ENCODE data around the gene KIF16B. TPM values are rescaled to one million over a fixed set of nuclear protein-coding genes. Genes with fewer than 3 reads are reported as not detected.

KIF16B gene
- total RNA-seq, 8 experiments from 2014 or later = 4.5 to 11.7 (median 7.8) TPM

DNA sequence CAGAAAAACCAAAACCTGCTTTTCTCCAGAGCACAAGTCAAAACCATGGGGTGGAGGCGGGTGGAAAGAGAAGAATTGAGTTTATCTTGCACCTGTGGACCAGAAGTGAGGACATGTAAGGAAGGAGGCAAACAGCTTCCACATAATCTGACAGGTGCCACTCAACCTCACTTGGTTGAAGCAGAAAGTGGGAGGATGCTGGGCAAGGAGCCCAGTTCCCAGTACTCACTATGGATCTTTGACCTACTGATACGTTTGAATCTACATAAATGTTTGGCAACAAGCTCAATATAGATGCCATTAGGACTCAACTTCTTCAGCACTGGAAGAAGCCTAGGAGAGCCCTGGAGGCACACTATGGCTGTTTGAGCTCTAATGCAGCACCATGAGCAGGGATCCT lies 285.5 kb downstream of the KIF16B start:
- H3K27ac ChIP-seq = no peak overlapping the region
- H3K4me3 ChIP-seq = no peak overlapping the region
- in situ Hi-C loops (cut with MboI; ENCODE audit: low pct_unique_long_range_greater_than_20kb in 2 of 9, low sequenced_read_pairs in 9 of 9, unreplicated experiment in 9 of 9) = no loop called here
- WGBS, 10 experiments = 14 to 90% (median 60%) methylated on average over 1 to 2 of the region's 2 CpGs; no CpG with 5 or more reads in 4 of the 10 experiments
- H3K4me1 ChIP-seq (replicated peaks in 1 of 2) = no peaks in the 10 kb centered on the region
- no peak for ATAC-seq (replicated peaks in 6 of 8)

DNA sequence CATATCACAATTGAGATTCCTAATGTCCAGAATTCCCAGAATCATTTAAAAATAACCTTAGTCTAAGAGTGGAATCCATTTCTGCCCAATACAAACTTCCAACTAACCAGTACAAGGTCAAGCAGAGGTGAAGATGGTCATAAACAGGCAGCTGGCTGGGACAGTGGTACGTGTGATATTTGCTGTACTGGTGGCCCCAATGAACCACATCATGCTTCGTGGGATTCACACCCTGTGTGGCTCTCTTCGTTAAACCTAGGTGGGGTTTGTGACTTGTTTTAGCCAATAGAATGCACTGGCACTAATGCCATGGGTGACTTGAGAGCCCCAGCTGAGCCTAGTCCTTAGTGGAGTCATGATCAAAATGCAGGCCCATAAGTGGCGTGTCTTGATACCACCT lies 286.6 kb downstream of the KIF16B start:
- in situ Hi-C loops (cut with MboI; ENCODE audit: low pct_unique_long_range_greater_than_20kb in 2 of 9, low sequenced_read_pairs in 9 of 9, unreplicated experiment in 9 of 9) = no loop called here
- WGBS, 10 experiments = 29 to 100% (median 80%) methylated on average over 1 to 4 of the region's 4 CpGs; no CpG with 5 or more reads in 1 of the 10 experiments
- no peaks in the 10 kb centered on the region for H3K4me1 ChIP-seq (replicated peaks in 1 of 2)
- no peak for ATAC-seq (replicated peaks in 6 of 8)
- H3K4me3 ChIP-seq = no peak overlapping the region
- H3K27ac ChIP-seq = no peak overlapping the region

DNA sequence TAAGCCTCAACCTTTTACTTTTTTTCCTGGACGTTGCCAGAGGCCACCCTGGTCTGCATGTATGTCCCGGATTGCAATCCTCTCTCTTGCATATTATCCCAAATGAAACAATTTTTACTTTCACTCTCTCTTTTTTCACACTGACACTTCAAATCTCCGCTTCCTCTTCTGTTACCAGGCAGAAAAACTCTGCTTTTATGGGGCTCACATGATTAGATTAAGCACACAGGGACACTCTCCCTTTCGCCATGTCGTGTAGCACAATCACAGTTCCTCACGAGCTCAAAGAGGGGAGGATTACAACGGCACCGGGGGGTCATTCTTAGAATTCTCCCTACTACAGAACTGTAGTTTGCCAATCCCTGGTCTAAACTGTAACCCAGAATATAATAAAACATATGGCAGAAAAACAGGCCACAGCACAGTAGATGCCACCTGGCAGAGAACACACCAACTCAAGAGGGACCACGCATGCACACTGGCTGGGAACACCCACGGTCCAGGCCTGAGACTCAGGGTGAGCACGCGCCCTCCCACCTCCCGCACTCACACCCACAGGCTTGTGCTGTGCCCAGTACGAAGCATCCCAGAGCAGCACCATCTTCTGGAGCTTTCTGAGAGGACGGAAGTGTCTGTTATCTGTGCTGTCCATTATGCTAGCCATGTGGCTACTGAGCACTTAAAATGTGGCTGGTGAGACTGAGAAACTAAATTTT lies 288.7 kb downstream of the KIF16B start:
- in situ Hi-C loops (cut with MboI; ENCODE audit: low pct_unique_long_range_greater_than_20kb in 2 of 9, low sequenced_read_pairs in 9 of 9, unreplicated experiment in 9 of 9) = no loop called here
- no peak for ATAC-seq (replicated peaks in 6 of 8)
- Histone ChIP-seq H3K4me3 (no peak overlapping the region), H3K4me1 (replicated peaks in 1 of 2) (no peaks in the 10 kb centered on the region), H3K27ac (no peak overlapping the region)
- WGBS, 10 experiments = 79 to 100% (median 85%) methylated on average over 1 to 13 of the region's 15 CpGs; no CpG with 5 or more reads in 1 of the 10 experiments

DNA sequence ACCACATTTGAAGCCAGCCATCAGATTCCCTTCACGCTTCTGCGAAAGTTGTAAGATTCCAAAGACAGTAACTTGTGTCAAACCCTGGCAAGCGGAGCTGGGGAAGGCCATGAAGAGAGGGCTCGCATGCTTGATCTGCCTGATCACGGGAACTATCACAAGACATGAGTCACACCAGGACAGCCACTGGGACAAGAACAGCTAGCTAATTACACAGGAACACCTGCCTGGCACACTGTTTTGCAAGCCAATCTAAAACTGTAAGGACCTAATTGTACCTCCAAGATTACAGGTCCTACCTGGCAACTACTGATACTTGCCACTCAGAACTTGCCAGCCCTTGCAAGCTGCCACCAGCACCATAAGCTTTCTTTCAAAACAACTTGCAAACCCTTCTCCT lies 289.3 kb downstream of the KIF16B start:
- 77 to 100% (median 92%) methylated on average over 1 to 3 of the region's 5 CpGs; no CpG with 5 or more reads in 6 of the 10 experiments for WGBS, 10 experiments
- ATAC-seq (replicated peaks in 6 of 8) = no peak

DNA sequence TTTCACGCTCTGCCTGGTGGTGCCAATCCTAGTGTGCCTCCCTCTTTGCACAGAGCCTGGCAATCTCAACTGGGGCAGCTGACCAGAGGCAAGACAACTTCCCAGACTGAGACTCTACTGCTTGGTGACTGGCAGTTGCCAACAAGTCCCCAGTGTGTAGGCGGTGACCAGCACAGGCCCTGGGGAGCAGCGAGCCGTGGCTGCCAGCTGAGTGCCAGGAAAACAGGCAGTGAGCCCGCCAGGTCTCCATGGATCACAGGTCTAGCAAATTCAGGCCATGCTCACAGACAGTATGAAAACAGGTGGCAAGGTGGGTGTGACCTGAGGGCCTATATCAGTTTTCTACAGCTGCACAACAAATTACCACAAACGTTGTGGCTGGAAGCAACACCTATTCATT lies 289.9 kb downstream of the KIF16B start:
- H3K4me1 ChIP-seq (replicated peaks in 1 of 2) = no peaks in the 10 kb centered on the region
- 95 to 100% methylated on average over 1 to 3 of the region's 6 CpGs; no CpG with 5 or more reads in 8 of the 10 experiments for WGBS, 10 experiments
- no peak overlapping the region for H3K27ac ChIP-seq
- no peak for ATAC-seq (replicated peaks in 6 of 8)
- H3K4me3 ChIP-seq = no peak overlapping the region
- in situ Hi-C loops (cut with MboI; ENCODE audit: low pct_unique_long_range_greater_than_20kb in 2 of 9, low sequenced_read_pairs in 9 of 9, unreplicated experiment in 9 of 9) = no loop called here

More for the DNA sequence above, 289.3 kb downstream of the KIF16B start:
- no peak overlapping the region for H3K27ac ChIP-seq
- no peak overlapping the region for H3K4me3 ChIP-seq
- H3K4me1 ChIP-seq (replicated peaks in 1 of 2) = no peaks in the 10 kb centered on the region
- in situ Hi-C loops (cut with MboI; ENCODE audit: low pct_unique_long_range_greater_than_20kb in 2 of 9, low sequenced_read_pairs in 9 of 9, unreplicated experiment in 9 of 9) = no loop called here

DNA sequence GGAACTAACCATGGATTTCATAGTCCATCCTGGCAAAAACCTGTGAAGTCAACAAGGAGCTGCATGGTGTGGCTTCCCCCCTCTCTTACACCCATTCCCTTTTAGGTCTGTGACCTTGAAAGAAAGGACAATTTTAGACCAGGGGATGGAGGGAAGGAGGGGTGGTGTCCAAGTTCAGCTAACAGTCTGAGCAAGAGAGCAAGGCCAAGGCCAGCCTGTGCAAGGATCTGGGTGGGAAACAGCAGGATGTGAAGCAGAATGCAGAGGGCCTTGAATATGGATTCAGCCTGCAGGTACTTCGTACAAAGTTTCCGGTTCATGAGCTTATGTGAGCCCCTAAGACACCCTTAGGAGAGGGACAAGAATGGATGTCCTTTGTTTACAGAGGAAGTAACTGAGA lies 293.0 kb downstream of the KIF16B start:
- 83 to 100% (median 100%) methylated on average over 2 of the region's 2 CpGs; no CpG with 5 or more reads in 6 of the 10 experiments for WGBS, 10 experiments
- in situ Hi-C loops (cut with MboI; ENCODE audit: low pct_unique_long_range_greater_than_20kb in 2 of 9, low sequenced_read_pairs in 9 of 9, unreplicated experiment in 9 of 9) = no loop called here
- ATAC-seq (replicated peaks in 6 of 8) = no peak

DNA sequence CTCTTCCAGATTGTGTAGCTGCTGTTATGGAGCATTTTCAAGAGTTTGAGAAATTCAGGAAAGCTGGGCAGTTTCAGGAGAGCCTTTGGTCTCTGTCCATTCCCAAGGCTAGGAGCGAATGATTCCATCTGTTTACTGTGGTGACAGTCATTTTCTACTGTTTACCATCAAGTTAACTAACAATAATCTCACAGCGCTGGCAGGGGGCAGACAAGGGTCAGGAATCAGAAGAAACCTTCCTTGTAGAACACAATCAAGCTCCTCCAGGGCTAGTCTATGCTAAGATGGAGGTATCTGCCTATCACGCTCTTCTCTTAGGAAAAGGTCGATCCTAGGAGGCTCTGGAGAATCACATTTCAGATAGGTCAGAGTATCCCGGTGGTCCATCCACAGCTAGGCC lies 293.9 kb downstream of the KIF16B start:
- in situ Hi-C loops (cut with MboI; ENCODE audit: low pct_unique_long_range_greater_than_20kb in 2 of 9, low sequenced_read_pairs in 9 of 9, unreplicated experiment in 9 of 9) = no loop called here
- 68 to 100% (median 92%) methylated on average over 1 to 4 of the region's 5 CpGs; no CpG with 5 or more reads in 3 of the 10 experiments for WGBS, 10 experiments
- Histone ChIP-seq H3K4me1 (replicated peaks in 1 of 2) (no peaks in the 10 kb centered on the region), H3K4me3 (no peak overlapping the region), H3K27ac (no peak overlapping the region)
- ATAC-seq (replicated peaks in 6 of 8) = no peak

More for the DNA sequence above, 293.0 kb downstream of the KIF16B start:
- no peak overlapping the region for H3K27ac ChIP-seq
- no peaks in the 10 kb centered on the region for H3K4me1 ChIP-seq (replicated peaks in 1 of 2)
- H3K4me3 ChIP-seq = no peak overlapping the region

DNA sequence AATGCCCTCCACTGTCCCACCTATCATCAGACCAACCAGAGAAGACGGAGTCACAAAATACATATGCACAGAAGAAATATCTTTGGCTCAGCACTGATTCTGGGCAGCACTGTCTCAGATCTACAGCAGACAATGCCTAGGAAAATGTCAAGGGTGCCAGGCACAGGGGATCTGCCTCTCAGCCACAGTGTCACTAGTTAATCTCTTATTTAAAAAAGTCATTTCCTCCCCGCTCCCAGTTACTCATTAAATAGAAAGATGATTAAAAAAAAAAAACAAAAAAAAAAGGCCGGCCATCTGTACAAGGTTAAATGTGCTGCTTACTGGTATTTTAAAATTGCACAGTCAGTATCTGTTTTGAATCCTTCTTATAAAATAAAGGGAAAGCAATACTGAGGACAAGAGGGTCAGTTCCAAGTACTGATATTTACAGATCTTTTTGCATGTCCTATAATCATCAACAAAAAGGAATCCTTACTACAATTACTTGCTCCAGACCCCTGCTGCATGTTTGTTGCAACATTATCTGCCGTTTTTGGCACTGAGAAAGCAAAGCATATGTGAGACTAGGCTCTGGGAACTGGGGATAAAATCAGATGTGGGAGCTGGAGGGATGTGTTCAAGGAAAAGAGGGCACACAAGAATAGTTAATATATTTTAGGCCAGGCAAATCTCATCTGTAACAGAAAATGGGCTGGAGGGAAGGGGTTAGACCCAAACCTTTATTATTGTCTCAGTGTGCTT lies 299.3 kb downstream of the KIF16B start:
- Histone ChIP-seq H3K4me1 (replicated peaks in 1 of 2) (peaks cover 0 to 15% of the 10 kb centered on the region in 2 donors), H3K27ac (no peak overlapping the region), H3K4me3 (no peak overlapping the region)
- ATAC-seq (replicated peaks in 6 of 8) = no peak
- 20 to 86% (median 78%) methylated on average over 1 to 4 of the region's 4 CpGs; no CpG with 5 or more reads in 2 of the 10 experiments for WGBS, 10 experiments
- in situ Hi-C loops (cut with MboI; ENCODE audit: low pct_unique_long_range_greater_than_20kb in 2 of 9, low sequenced_read_pairs in 9 of 9, unreplicated experiment in 9 of 9) = no loop called here

DNA sequence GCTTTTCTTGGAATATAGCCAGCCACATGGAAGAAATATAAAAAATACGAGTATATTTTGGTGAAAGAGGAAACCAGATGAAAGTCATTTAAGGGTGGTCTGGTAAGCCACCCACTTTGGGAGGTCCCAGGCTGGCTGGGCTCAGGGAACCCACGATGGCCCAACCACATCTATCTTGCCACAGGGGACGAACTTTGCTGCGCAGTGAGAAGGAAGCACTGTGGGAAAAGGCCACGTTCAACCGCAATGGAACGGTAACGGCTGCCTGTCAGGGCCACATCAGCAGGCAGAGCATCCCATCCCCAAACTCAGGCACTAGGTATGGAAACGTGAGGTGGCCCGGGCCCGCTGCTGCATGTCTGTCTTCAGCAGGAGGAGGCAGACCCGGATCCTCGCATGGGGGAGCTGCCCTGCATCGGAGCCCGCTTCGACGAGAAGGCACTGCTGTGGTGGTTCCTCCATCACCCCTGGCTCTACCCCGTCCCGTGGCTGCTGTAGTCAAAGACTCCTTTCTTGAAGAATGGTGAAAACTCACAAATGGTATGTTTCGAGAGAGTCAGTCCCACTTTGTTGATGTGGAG lies 300.4 kb downstream of the KIF16B start:
- in situ Hi-C loops (cut with MboI; ENCODE audit: low pct_unique_long_range_greater_than_20kb in 2 of 9, low sequenced_read_pairs in 9 of 9, unreplicated experiment in 9 of 9) = no loop called here
- no peak for ATAC-seq (replicated peaks in 6 of 8)
- WGBS, 10 experiments = 45 to 100% (median 86%) methylated on average over 1 to 10 of the region's 20 CpGs
- no peak overlapping the region for H3K27ac ChIP-seq
- H3K4me3 ChIP-seq = no peak overlapping the region
- peaks cover 0 to 15% of the 10 kb centered on the region in 2 donors for H3K4me1 ChIP-seq (replicated peaks in 1 of 2)

DNA sequence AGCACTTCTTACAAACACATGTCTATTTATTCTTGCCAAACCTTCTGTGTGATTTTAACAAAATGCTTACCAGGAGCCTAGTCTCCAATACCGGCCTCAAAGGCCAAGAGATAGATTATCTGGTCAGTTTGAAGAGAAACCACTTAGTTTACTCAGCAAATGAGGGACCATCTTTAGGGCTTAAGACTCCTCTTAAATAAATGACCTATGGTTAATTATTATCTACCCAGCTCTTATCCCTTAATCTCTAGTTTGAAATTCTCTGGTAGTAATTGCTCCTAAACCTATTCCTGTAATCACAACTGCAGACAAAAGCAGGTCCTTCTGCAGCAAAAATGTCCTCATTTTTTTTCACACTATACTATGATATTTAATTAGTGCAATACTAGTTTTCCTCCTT lies 301.8 kb downstream of the KIF16B start:
- peaks cover 0 to 15% of the 10 kb centered on the region in 2 donors for H3K4me1 ChIP-seq (replicated peaks in 1 of 2)
- in situ Hi-C loops (cut with MboI; ENCODE audit: low pct_unique_long_range_greater_than_20kb in 2 of 9, low sequenced_read_pairs in 9 of 9, unreplicated experiment in 9 of 9) = no loop called here
- no peak overlapping the region for H3K4me3 ChIP-seq
- no peak overlapping the region for H3K27ac ChIP-seq
- no peak for ATAC-seq (replicated peaks in 6 of 8)
- 0 to 60% (median 45%) methylated on average over 1 of the region's 1 CpG; no CpG with 5 or more reads in 5 of the 10 experiments for WGBS, 10 experiments

DNA sequence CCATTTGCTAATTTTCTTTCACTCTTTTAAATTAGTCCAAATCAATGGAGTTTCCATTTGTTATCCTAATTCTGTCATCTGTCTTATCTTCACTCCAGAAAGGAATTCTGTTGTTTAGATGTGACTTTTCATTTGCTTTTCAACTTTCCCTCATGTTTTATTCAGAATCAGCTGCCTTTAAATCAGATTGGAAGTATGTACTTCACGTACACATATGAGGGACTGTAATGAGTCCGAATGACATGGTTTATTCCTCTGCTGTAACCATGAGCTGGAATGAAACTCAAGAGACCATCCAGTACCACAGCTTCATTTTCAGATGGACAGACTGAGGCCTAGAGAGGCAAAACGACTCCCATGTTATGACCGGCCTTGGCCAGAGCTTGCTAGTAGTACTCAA lies 302.3 kb downstream of the KIF16B start:
- Histone ChIP-seq H3K4me3 (no peak overlapping the region), H3K4me1 (replicated peaks in 1 of 2) (peaks cover 0 to 15% of the 10 kb centered on the region in 2 donors), H3K27ac (no peak overlapping the region)
- in situ Hi-C loops (cut with MboI; ENCODE audit: low pct_unique_long_range_greater_than_20kb in 2 of 9, low sequenced_read_pairs in 9 of 9, unreplicated experiment in 9 of 9) = no loop called here
- ATAC-seq (replicated peaks in 6 of 8) = peak in 4 of 8 experiments; percentile 13 to 67 (median 51)
- 43 to 100% (median 67%) methylated on average over 1 to 4 of the region's 4 CpGs; no CpG with 5 or more reads in 1 of the 10 experiments for WGBS, 10 experiments

DNA sequence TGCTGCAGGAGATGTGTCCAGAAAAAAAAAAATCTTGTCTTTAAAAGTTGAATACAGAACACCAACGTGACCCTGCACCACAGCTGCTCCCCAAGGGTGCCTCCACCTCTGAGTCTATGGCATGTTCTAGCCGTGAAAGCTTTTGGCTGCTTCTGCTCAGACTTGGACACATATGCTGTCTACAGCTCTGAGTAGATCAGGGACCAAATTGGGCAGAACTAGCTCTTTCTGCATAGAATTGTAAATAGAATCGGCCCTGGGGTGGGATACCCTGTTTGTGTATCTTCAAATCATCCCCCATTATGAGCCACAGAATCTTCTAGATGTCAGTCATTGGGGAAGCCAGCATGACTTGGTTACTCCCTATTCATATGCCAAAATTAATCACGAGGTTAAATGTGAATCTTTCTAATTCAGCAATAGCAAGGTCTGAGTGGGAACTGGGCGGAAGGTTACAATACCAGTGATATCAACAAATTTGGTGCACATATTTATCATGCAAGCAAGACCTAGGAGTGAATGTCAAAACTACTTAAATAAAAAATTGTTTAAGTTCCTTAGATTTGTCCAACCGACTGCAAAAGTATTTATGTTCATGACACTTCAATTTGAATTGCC lies 302.8 kb downstream of the KIF16B start:
- no peak overlapping the region for H3K27ac ChIP-seq
- no peak overlapping the region for H3K4me3 ChIP-seq
- in situ Hi-C loops (cut with MboI; ENCODE audit: low pct_unique_long_range_greater_than_20kb in 2 of 9, low sequenced_read_pairs in 9 of 9, unreplicated experiment in 9 of 9) = no loop called here
- 20 to 100% (median 52%) methylated on average over 1 to 6 of the region's 6 CpGs; no CpG with 5 or more reads in 1 of the 10 experiments for WGBS, 10 experiments
- peak in 5 of 8 experiments; percentile 50 to 75 (median 55) for ATAC-seq (replicated peaks in 6 of 8)
- peaks cover 0 to 15% of the 10 kb centered on the region in 2 donors for H3K4me1 ChIP-seq (replicated peaks in 1 of 2)

DNA sequence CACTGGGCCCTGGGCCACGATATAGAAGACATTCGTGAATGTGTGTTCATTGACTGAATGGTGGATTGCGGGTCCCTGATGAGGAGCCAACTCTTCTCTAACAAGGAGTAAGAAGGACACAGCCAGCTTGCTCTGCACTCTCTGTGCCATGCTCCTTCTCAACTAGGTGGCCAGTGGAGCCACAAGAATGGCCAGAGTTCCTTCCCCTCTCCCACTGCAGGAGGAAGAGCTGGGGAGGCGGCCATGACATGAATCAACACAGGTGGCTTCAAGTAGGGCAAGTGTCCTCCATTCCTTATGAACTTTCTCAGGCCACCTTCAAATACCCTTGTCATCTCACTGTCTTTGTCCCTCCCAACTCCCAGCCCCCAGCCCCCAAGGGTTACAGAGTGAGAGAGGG lies 305.7 kb downstream of the KIF16B start:
- in situ Hi-C loops (cut with MboI; ENCODE audit: low pct_unique_long_range_greater_than_20kb in 2 of 9, low sequenced_read_pairs in 9 of 9, unreplicated experiment in 9 of 9) = no loop called here
- H3K27ac ChIP-seq = no peak overlapping the region
- ATAC-seq (replicated peaks in 6 of 8) = no peak
- no peak overlapping the region for H3K4me3 ChIP-seq
- peaks cover 0 to 15% of the 10 kb centered on the region in 2 donors for H3K4me1 ChIP-seq (replicated peaks in 1 of 2)
- WGBS, 10 experiments = 83 to 100% (median 100%) methylated on average over 1 to 3 of the region's 4 CpGs; no CpG with 5 or more reads in 5 of the 10 experiments
